HepG2 (cell line): ENCODE data around the gene RAPGEF2. TPM values are rescaled to one million over a fixed set of nuclear protein-coding genes. Genes with fewer than 3 reads are reported as not detected.

Source experiments
- ATAC-seq: fragments of 200-7000 bp; cut with Tn5 transposase; 3 replicates; pipeline ENCODE4 v1.9.1; 2020; ENCODE audit warnings: mild to moderate bottlenecking, moderate library complexity
- BruUV-seq: library from RNA; stranded (reverse); fragments of 400-500 nt; replicated peaks from 2 replicates; lab custom pipeline; 2021; lab: Mats Ljungman, UMichigan
- CTCF ChIA-PET: fragments of 300-600 bp; formaldehyde crosslinking; extraction: SDS; loops from one replicate; lab custom pipeline; 2021; ENCODE audit warnings: low total read pairs, inconsistent platforms, low intra/inter-chr PET ratio; lab: Yijun Ruan, JAX
- POLR2A ChIA-PET: fragments of 350-600 bp; sonication (Branson Sonifier 250); formaldehyde crosslinking; loops from one replicate; lab custom pipeline; 2020; ENCODE audit warnings: antibody characterized with exemption, inconsistent platforms; lab: Yijun Ruan, JAX
- DNase-seq: peaks from one replicate; pipeline ENCODE4 v3.0.0-alpha.2; 2015; ENCODE audit warnings: low spot score
- FAIRE-seq: peaks from 3 replicates; lab custom pipeline; 2011; peaks lifted over from hg19 to GRCh38; lab: Jason Lieb, UNC
- H2AFZ ChIP-seq: one replicate; pipeline ENCODE4 v1.6.1; 2011; ENCODE audit warnings: low read length, inconsistent platforms
- H3K27ac ChIP-seq: fragments of 300-600 bp; 3 replicates; pipeline ENCODE4 v1.8.0; 2011; ENCODE audit warnings: mixed run types, mild to moderate bottlenecking, mixed read lengths, low read length, inconsistent platforms; ENCODE audit not compliant: insufficient read depth; ENCODE audit errors: extremely low read length
- H3K27me3 ChIP-seq, 2 experiments: fragments of 200-600 bp in 1 of 2; 2 replicates in 1 of 2; 3 replicates in 1 of 2; pipeline versions ENCODE4 v1.6.0 to v1.8.0; 2011; ENCODE audit warnings: low read length in 2 of 2, mild to moderate bottlenecking in 2 of 2, moderate library complexity in 2 of 2, inconsistent platforms in 1 of 2; ENCODE audit not compliant: insufficient read depth in 2 of 2, control insufficient read depth in 1 of 2
- H3K36me3 ChIP-seq, 2 experiments: fragments of 200-600 bp in 1 of 2; replicated peaks in 1 of 2; 2 replicates in 1 of 2; 3 replicates in 1 of 2; pipeline versions ENCODE4 v1.5.1 to v1.8.0; 2011; ENCODE audit warnings: low read length in 2 of 2, inconsistent platforms in 1 of 2; ENCODE audit not compliant: insufficient read depth in 2 of 2, control insufficient read depth in 1 of 2
- H3K4me1 ChIP-seq: 2 replicates; pipeline ENCODE4 v1.5.1; 2012; ENCODE audit warnings: low read length, inconsistent platforms; ENCODE audit not compliant: insufficient read depth
- H3K4me2 ChIP-seq: 2 replicates; pipeline ENCODE4 v1.6.0; 2011; ENCODE audit warnings: low read depth, low read length, inconsistent platforms
- H3K4me3 ChIP-seq, 3 experiments: fragments of 200-600 bp in 1 of 3; sonication (generic), shearing (Covaris generic) in 1 of 3; replicated peaks in 1 of 3; 2 replicates each; pipeline ENCODE4 v1.5.1; 2011 to 2016; ENCODE audit warnings: low read length in 3 of 3, inconsistent platforms in 2 of 3, low read depth in 2 of 3, mild to moderate bottlenecking in 2 of 3, control low read depth in 1 of 3, mixed read lengths in 1 of 3; ENCODE audit not compliant: insufficient read depth in 1 of 3
- H3K79me2 ChIP-seq: one replicate; pipeline ENCODE4 v1.6.1; 2011; ENCODE audit warnings: low read length, inconsistent platforms; ENCODE audit not compliant: insufficient read depth
- H3K9ac ChIP-seq: 2 replicates; pipeline ENCODE4 v1.6.0; 2011; ENCODE audit warnings: mild to moderate bottlenecking, low read depth, low read length, inconsistent platforms; ENCODE audit not compliant: insufficient read depth
- H3K9me3 ChIP-seq: 2 replicates; pipeline ENCODE4 v1.5.1; 2012; ENCODE audit warnings: mild to moderate bottlenecking, low read length
- H4K20me1 ChIP-seq: 2 replicates; pipeline ENCODE4 v1.6.0; 2011; ENCODE audit warnings: inconsistent platforms, mild to moderate bottlenecking, low read length, moderate library complexity; ENCODE audit not compliant: insufficient read depth
- ATF1 ChIP-seq: IDR thresholded peaks from 2 replicates; pipeline ENCODE4 v1.6.1; 2016; ENCODE audit warnings: mild to moderate bottlenecking, control low read depth
- BCL3 ChIP-seq: sonication (generic); formaldehyde crosslinking; IDR thresholded peaks from 2 replicates; pipeline ENCODE4 v1.5.1; 2020; ENCODE audit warnings: mild to moderate bottlenecking, missing genetic modification reagents, moderate library complexity
- FOXP1 ChIP-seq, 2 experiments: fragments of 450-650 bp in 1 of 2; IDR thresholded peaks; 2 replicates each; pipeline ENCODE4 v1.6.1; 2017 to 2018; ENCODE audit warnings: antibody characterized with exemption in 1 of 2
- MXD4 ChIP-seq: IDR thresholded peaks from 2 replicates; pipeline ENCODE4 v1.6.1; 2016; ENCODE audit warnings: mild to moderate bottlenecking, missing biosample characterization, missing genetic modification reagents
- TERF1 ChIP-seq: sonication (generic); formaldehyde crosslinking; IDR thresholded peaks from 2 replicates; pipeline ENCODE4 v1.8.0; 2022; ENCODE audit warnings: mild to moderate bottlenecking, missing genetic modification reagents, moderate library complexity
- TIGD3 ChIP-seq: sonication (generic); formaldehyde crosslinking; IDR thresholded peaks from 2 replicates; pipeline ENCODE4 v1.5.1; 2020; ENCODE audit warnings: mild to moderate bottlenecking, missing genetic modification reagents, borderline replicate concordance
- WGBS: methylation state at CpG from one replicate; pipeline ENCODE4 v1.1.6; 2017; ENCODE audit warnings: low lambda C conversion rate; 5-methylcytosine and 5-hydroxymethylcytosine counted together
- in situ Hi-C: cut with HindIII; loops from 2 replicates; pipeline ENCODE4 v1.10.0; 2017; ENCODE audit warnings: low pct_unique_long_range_greater_than_20kb; ENCODE audit not compliant: extremely low pct_ligation_motif_present
- intact Hi-C: fragments of 100-400 bp; cut with micrococcal nuclease; formaldehyde crosslinking; loops from one replicate; pipeline ENCODE4 v1.10.0; 2022; ENCODE audit not compliant: unreplicated experiment
- polyA plus RNA-seq, 8 experiments: library from polyadenylated mRNA; depleted of rRNA in 3 of 8; stranded (reverse) in 7 of 8; unstranded in 1 of 8; fragments of >200 nt; fragmentation: Illumina TruSeq in 4 of 8; extraction: Trizol in 4 of 8; gene quantifications; 2 replicates each; pipeline versions ENCODE4 v1.2.1 to v1.2.3, GENCODE V29; 2011 to 2016; ENCODE audit warnings: low read depth in 4 of 8, missing spikeins in 1 of 8, mixed read lengths in 1 of 8; ENCODE audit not compliant: insufficient read depth in 1 of 8
- total RNA-seq, 5 experiments: library from RNA; depleted of rRNA; stranded (reverse); fragments of >200 nt; fragmentation: Illumina TruSeq; extraction: Trizol; gene quantifications; 2 replicates each; pipeline ENCODE4 v1.2.3, GENCODE V29; 2016; ENCODE audit warnings: low read depth in 1 of 5

The RAPGEF2 gene
- total and polyA plus RNA-seq, 2 of the 13 experiments (the other 11 are each of a cell fraction or from before 2014, with no cell fraction given) = 19.2 to 23.0 TPM

GRCh38 chr4:159271856-159272255 lies 169.0 kb downstream of the RAPGEF2 start:
- no peak for TF ChIP-seq TIGD3
- no peak for TF ChIP-seq TERF1
- TF ChIP-seq BCL3 (CRISPR knock-in tag) = no peak
- no peak for TF ChIP-seq ATF1 (CRISPR knock-in tag)
- TF ChIP-seq MXD4 (CRISPR knock-in tag) = no peak
- TF ChIP-seq FOXP1 (IDR thresholded peaks at IDR 0.05) = no peak
- TF ChIP-seq FOXP1 (CRISPR knock-in tag; IDR thresholded peaks at IDR 0.05) = no peak
- intact Hi-C loops (no loop called here), in situ Hi-C loops (no loop called here)
- H2AFZ ChIP-seq = no peak overlapping the region
- H3K4me1 ChIP-seq = peaks cover 18% of the 10 kb centered on the region
- no peak overlapping the region for H3K27ac ChIP-seq
- FAIRE-seq (no peak), ATAC-seq (no peak), DNase-seq (no peak)
- no peaks in the 10 kb centered on the region for H4K20me1 ChIP-seq
- BruUV-seq = no TSS peak
- H3K9ac ChIP-seq = no peak overlapping the region
- H3K4me3 ChIP-seq = no peak overlapping the region
- CTCF ChIA-PET = no interaction called here
- no peaks in the 10 kb centered on the region for H3K9me3 ChIP-seq
- 96% methylated on average over 4 of the region's 4 CpGs for WGBS
- no peaks in the 10 kb centered on the region for H3K79me2 ChIP-seq
- H3K27me3 ChIP-seq = no peaks in the 10 kb centered on the region
- no peak overlapping the region for H3K4me2 ChIP-seq
- no peaks in the 10 kb centered on the region for H3K36me3 ChIP-seq
- POLR2A ChIA-PET = no interaction called here
